ELR (cell line): ENCODE measurements around the gene CHD3.

Experiments used
- DNase-seq: peaks from one replicate; pipeline ENCODE4 v3.0.0-alpha.2; 2015; ENCODE audit warnings: low read depth

CHD3 gene

DNA sequence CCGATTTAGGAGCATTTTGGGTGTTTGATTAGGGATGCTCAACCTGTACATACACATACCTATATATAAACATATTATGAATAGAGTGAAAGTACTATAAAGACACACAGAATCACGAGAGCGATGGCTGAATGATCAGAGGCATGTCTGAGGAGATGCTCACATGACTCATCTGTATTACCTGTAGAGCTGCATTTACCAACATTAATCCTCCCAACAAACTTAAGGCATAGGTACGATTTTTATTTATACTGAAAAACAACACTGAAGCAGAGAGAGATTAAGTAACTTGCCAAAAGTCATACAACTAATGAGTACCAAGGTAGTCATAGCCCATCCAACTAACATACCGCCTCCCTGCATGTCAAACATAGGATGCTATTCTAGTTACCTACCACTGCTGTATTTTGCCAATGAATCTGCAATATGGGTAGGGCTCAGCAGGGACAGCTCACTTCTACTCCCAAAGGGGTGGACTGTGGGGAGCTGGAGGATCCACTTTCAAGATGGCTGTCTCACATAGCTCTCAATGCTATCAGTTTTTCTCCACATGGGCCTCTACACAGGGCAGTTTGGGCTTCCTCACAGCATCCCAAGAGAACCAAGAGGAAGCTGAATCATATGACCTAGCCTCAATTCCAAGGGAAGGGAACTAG is 23.5 kb upstream of the CHD3 start:
- DNase-seq = no peak

- DNase-seq = no peak
These were observed 20.7 kb upstream of the CHD3 start for GRCh38 chr17:7867881-7868329.

DNA sequence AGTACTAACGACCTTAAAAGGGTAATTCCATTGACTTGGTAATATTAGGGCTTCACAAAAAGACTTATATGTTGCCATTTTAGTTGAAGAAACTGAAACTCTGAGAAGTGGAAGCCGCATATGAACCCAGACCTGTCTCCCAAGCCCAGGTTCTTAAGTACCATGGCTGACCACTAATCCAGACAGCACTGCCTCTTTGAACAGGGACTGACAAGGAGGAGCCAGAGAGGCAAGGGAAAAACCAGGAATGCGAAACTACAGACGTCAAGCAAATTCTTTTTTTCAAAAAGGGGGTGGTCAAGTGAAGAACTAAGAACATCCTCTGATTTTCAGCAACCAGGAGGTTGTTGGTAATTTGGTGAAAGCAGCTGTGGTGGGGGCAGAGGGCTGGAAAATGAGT is 15.5 kb upstream of the CHD3 start:
- no peak for DNase-seq

DNA sequence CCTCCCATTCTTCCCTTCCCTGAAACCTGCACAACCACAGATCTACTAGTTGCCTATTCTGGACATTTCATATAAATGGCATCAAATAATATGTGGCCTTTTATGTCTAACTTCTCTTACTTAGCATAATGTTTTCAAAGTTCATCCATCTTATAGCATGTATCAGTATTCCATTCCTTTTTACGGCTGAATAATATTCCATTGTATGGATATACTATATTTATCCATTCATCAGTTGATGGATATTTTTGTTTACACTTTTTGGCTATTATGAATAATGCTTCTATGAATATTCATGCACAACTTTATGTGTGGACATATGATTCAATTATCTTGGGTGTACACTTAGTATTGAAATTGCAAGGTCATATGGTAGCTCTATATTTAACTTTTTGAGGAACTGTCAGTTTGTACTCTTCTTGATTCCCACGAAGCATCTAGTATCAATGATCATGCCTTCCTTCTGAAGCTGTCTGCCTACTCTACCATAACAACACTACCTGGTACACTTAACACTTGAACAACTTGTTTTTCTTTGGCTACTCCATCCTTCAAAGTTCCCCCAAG is 12.7 kb upstream of the CHD3 start:
- DNase-seq = no peak

DNA sequence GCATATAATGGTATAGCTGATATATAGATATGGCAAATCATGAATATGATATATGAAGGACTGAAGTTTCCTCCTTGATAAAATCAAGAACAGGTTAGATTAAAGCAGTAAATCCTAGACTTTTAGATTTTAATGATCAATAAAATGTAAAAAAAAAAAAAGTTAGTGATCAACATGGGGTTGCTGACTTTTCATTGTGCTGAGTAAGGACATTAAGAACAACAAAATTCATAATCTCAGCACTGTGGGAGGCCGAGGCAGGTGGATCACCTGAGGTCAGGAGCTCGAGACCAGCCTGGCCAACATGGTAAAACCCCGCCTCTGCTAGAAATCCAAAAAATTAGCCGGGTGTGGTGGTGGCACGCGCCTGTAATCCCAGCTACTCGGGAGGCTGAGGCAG is 10.4 kb upstream of the CHD3 start:
- no peak for DNase-seq

- no peak for DNase-seq
These were observed 8.3 kb upstream of the CHD3 start for GRCh38 chr17:7880076-7880868.

DNA sequence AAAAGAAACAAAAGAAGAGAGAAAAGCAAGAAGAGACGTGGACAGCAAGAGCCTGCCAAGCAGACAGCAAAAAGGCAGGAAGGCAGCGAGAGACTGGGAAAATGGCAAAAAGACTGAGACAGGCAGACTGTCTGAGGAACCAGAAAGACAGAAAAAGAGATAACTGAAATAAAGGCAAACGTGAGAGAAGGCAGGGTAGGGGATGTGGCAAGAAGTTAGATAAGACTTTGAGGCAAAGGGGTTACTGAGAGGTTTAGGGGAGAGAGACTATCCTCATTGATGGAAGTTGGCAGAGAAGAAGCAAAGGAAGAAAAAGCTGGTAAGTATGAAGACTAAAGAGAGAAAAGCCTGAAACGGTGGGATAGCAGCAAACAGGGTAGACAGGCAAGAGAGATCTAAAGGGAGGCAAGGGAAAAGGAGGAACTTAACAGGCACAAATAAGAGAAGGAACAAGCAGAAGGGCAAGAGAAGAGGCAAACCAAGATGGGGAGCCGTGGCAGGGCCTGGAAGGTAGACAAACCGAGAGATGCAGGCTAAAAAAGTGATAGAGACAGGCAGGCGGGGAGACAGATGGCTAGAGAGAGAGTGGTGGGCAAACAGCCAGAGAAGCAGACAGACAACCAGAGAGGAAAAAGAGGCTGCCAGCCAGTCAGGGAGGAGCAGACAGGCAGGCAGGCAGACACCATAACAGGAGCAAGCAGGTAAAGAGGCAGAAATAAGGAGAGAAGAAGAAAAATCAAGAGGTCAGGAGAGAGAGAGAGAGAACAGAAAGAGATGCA is 7.1 kb upstream of the CHD3 start:
- no peak for DNase-seq

DNA sequence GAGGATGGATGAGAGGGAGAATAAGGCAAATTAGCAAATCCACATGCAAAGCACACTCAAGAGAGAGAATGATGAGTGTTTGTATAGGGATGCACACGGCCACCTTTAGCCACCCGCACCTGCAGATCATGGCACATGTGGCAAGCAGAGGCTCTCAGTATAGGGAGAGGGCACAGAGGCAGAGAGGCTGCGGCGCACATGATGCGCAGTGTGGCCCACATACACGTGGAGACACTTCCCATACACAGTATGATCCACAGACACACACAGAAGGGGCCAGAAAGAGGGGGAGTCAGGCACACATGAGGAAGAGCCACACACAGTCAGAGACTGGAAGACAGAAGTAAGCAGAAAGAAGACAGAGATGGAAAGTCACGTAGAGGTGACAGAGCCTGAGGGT is 6.5 kb upstream of the CHD3 start:
- DNase-seq = no peak

DNA sequence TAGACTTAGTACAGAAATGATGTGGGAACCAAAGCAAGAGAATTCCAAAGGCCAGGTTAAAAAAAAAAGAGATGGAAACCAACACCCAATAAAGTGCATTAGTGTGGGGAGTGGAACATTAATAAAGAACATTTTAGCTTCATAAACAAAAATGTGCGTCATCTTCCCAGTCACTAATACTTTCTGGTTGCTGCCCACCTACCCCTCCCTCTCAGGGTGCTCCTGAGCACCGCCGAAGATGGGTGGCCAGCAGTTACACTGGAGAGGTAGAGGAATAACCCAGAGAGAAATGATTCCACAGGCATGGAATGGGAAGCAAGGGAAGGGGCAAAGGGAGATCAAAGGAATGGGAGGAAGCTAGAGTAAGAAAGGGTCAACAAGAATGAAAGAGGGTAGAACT is 6.0 kb upstream of the CHD3 start:
- no peak for DNase-seq

DNA sequence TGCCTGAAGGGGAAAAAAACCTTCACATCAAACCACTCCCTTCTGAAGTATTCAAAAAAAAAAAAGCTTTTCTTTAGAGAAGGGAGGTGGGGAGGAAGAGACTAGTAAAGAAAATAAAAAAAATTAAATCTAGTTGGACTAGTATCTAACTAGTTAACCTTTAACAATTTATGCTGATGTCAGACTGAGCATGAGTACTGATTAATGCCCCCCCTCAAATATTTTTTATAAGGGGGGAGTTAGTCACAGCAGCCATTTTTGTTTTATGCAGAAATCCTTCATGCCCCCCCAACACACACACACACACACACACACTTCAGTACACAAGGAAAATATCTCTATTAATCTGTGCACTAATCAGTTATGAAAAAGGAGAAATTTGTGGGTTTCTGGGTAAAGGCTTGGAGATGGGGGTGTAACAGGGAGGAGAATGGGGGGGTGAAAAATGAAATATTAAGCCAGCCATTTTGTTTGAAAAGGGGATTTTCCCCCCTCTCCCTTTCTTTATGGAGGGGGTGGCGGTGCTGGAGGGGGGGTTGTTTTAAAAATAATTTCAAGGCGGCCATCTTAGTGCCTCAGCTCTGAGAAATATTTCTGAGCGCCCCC is 4.7 kb upstream of the CHD3 start:
- peak; percentile 61 for DNase-seq

DNA sequence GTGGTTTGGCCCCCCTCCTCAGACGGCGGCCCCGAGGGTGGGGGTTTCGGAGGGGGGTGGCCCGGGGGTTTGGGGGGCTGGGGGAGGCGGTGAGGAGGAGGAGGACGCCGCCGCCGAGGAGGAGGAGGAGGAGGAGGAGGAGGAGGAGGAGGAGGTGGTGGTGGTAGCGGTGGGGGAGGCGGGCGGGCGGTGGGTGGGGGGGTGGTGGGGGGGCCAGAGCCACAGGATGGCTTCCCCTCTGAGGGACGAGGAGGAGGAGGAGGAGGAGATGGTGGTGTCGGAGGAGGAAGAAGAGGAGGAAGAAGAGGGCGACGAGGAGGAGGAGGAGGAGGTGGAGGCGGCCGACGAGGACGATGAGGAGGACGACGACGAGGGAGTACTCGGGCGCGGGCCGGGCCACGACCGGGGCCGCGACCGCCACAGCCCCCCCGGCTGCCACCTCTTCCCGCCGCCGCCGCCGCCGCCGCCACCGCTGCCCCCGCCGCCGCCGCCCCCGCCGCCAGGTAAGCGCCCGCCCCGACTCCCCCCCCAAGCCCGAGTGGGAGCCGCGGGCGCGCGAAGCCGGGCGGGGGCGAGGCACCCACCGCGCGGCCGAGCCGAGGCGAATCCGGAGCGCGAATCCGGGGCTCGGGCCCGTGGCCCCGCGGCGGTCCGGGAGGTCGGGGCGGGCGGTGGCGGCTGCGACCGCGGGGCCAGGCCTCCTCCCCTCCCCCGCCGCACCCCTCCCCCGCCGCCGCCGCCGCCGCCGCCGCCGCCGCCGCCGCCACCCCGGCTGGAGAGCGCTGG is 3.8 kb upstream of the CHD3 start:
- peak; percentile 26 for DNase-seq

DNA sequence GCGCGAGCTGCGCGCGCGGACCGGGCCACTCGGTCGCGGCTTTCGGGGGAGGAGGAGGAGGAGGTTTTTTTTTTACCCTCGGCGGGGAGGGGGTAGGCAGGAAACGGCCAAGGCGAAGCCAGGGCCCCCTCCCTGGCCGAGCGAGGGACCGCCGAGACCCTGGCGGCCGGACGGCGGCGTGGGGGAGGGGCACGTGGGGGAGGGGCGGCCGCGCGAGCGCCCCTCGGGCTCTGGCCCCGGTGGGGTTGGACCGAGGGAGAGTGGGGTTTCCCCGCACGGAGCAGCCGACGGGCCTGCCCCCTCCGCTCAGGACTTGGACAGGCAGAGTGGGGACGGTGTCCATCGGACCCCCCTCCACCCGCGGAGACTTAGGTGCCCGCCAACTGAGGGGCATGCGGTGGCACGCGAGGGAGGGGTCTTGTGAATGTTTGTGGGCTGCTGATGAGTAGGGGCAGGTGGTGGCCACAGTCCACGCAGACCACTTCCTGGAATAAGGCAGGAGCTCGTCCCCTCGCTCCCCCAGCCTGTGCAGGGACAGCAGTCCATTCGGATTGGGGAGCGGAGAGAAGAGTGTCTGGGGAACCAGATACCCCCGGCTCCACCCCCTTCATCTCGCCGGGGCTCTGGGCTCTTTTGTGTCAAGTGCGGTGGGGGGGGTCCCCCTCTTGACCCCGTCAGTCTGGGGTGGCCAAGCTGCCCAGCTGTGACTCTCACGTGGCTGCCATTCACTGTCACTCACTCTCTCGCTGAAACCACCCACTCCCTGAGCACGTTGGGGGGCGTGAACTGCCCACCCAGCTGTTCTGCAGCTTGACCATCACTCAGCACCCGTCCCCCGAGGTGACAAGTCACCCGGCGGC is 3.0 kb upstream of the CHD3 start:
- peak; percentile 59 for DNase-seq

DNA sequence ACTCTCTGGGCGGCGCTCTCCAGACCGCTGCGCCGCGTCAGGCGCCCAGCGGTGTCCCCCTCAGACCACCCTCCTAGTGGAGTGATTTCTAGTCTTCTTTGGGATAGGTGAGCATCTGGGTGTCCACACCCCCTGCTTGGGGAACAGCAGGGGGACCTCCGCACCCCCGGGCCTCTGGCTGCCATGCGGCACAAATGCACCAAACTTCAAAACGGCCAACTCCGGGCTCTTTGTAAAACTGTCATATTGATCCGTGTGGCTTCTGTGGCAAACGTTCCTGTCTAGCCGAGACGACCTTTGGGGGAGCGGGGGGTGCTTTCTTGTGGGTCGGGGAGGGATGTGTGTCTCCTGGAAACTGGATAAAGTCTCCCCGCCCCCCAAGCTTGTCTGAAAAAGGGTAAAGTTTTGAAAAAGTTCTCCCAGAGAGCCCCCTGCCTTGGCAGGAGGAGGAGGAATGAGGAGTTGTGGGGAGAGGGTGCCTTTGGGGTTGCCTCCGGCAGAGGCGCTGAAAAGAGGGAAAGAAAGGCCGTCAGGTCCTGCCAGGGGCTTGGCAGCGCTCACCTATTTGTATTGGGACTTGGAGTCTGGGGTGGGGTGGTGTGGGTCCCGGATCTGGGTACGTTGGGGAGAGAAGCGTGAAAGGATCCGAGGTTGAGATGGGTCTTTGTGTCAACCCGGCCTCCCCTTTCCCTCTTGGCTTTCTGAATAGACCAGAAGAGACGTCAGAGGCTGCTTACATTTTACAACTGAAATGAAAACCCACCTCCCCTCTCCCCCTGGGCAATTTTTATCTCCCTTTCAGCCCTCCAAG is 2.2 kb upstream of the CHD3 start:
- peak; percentile 59 for DNase-seq

DNA sequence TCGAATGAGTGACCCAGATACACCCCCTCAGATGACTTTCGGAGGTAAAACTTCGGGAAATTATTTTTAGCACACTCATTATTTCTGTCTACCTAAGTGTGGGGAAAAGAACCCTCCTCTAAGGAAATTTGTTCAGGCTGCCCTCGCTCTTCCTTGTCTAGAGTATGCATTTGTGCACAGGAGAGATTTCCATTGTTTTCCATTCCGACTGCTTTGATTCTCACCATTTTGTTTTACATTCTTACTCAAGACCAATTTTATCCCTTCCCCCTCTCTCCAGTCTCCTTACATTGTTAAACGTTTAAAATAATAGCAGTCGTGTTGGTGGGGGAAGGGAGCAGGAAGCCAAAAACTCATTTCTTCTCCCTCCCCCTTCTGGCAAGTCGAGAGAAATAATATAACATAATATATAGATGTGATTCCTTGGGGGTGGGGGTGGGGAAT is 1.5 kb upstream of the CHD3 start:
- DNase-seq = no peak

- peak; percentile 95 for DNase-seq
These were observed 956 bp upstream of the CHD3 start for GRCh38 chr17:7887482-7888183.

DNA sequence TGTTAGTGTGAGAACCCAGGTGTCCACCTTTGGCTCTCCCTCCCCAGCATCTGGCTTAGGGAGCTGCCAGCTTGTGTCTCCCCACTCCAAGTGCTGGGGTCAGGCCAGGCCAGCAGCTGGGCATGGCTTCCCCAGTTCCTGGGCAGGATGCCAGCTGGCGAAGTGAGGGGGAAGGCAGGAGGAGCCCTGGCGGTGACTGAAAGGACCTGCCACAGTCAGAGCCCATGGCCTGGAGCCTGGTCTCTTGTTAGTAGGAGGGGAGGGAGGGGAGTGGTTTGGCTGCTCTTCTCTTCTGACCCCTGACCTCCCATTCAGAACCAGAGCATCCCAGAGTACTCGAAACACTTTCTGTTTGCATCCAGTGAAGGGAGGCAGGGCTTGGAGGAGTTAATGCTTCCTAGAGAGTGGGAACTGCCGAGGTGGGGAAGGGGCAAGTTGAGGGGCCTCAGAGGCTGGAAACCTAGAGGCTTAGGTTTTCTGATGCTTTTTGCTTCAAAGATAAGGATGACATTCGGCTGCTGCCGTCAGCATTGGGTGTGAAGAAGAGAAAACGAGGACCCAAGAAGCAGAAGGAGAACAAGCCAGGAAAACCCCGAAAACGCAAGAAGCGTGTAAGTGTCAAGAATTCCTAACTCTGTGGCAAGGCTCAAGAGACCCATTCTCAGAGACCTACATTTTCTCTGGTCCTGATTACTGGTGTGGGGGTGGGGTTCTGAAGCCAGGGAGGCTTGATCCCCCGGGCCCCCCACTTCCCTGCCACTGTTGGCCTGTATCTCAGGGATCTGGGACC is 772 bp downstream of the CHD3 start:
- DNase-seq = peak; percentile 93

- no peak for DNase-seq
These were observed 4.7 kb downstream of the CHD3 start for GRCh38 chr17:7893187-7893880.
